Smooth muscle cell (in vitro differentiated cells): ENCODE data around the gene ACE. TPM values are rescaled to one million over a fixed set of nuclear protein-coding genes. Genes with fewer than 3 reads are reported as not detected.

Experiments used
- DNase-seq: peaks from one replicate; lab custom pipeline; 2025; ENCODE audit not compliant: unreplicated experiment; lab: John Stamatoyannopoulos, UW
- H2AFZ ChIP-seq: fragments of 200-600 bp; sonication (generic); 2 replicates; pipeline ENCODE4 v1.6.0; 2016; ENCODE audit warnings: antibody characterized with exemption, low read depth, mild to moderate bottlenecking
- H3F3A ChIP-seq: fragments of 200-600 bp; sonication (generic); 2 replicates; pipeline ENCODE4 v1.6.0; 2017; ENCODE audit warnings: antibody characterized with exemption, low read depth
- H3K27ac ChIP-seq: fragments of 200-600 bp; sonication (generic); 2 replicates; pipeline ENCODE4 v1.5.1; 2016; ENCODE audit warnings: low read depth, mild to moderate bottlenecking
- H3K27me3 ChIP-seq: fragments of 200-600 bp; sonication (generic); 2 replicates; pipeline ENCODE4 v1.6.1; 2016; ENCODE audit warnings: low read depth, mild to moderate bottlenecking
- H3K36me3 ChIP-seq: fragments of 200-600 bp; sonication (generic); 2 replicates; pipeline ENCODE4 v1.5.1; 2016; ENCODE audit warnings: low read depth
- H3K4me1 ChIP-seq: fragments of 200-600 bp; sonication (generic); 2 replicates; pipeline ENCODE4 v1.5.1; 2016; ENCODE audit warnings: low read depth
- H3K4me2 ChIP-seq: fragments of 200-600 bp; sonication (generic); 2 replicates; pipeline ENCODE4 v1.6.0; 2016; ENCODE audit warnings: mild to moderate bottlenecking
- H3K4me3 ChIP-seq: fragments of 200-600 bp; sonication (generic); 2 replicates; pipeline ENCODE4 v1.5.1; 2016; ENCODE audit warnings: mild to moderate bottlenecking
- H3K79me2 ChIP-seq: fragments of 200-600 bp; sonication (generic); 2 replicates; pipeline ENCODE4 v1.6.0; 2016; ENCODE audit warnings: low read depth, mild to moderate bottlenecking
- H3K9ac ChIP-seq: fragments of 200-600 bp; sonication (generic); 2 replicates; pipeline ENCODE4 v1.6.0; 2016; ENCODE audit warnings: low read depth
- H3K9me3 ChIP-seq: fragments of 200-600 bp; sonication (generic); replicated peaks from 2 replicates; pipeline ENCODE4 v1.5.1; 2016; ENCODE audit warnings: low read depth
- H4K20me1 ChIP-seq: fragments of 200-600 bp; sonication (generic); 2 replicates; pipeline ENCODE4 v1.6.0; 2016; ENCODE audit warnings: low read depth
- WGBS: methylation state at CpG from one replicate; pipeline ENCODE4 v1.1.7; 2016; ENCODE audit warnings: low lambda C conversion rate; 5-methylcytosine and 5-hydroxymethylcytosine counted together
- polyA plus RNA-seq: library from polyadenylated mRNA; unstranded; fragments of >200 nt; fragmentation: Nextera tagmentation; extraction: Ambion mirVana; gene quantifications from 2 replicates; pipeline ENCODE4 v1.2.1, GENCODE V29; 2016
- total RNA-seq: library from RNA; depleted of rRNA; stranded (reverse); fragments of >200 nt; gene quantifications from 2 replicates; pipeline ENCODE4 v1.2.3, GENCODE V29; 2014
- TF ChIP-seq, protein P1 (sequence below): fragments of 200-600 bp; sonication (generic); IDR thresholded peaks from 2 replicates; pipeline ENCODE4 v1.5.1; 2017; ENCODE audit warnings: borderline replicate concordance, mild to moderate bottlenecking, antibody characterized with exemption; ENCODE audit not compliant: insufficient read depth, poor library complexity, severe bottlenecking

ACE gene
- total and polyA plus RNA-seq, 2 experiments from 2014 or later = 1.5 to 2.0 TPM

DNA sequence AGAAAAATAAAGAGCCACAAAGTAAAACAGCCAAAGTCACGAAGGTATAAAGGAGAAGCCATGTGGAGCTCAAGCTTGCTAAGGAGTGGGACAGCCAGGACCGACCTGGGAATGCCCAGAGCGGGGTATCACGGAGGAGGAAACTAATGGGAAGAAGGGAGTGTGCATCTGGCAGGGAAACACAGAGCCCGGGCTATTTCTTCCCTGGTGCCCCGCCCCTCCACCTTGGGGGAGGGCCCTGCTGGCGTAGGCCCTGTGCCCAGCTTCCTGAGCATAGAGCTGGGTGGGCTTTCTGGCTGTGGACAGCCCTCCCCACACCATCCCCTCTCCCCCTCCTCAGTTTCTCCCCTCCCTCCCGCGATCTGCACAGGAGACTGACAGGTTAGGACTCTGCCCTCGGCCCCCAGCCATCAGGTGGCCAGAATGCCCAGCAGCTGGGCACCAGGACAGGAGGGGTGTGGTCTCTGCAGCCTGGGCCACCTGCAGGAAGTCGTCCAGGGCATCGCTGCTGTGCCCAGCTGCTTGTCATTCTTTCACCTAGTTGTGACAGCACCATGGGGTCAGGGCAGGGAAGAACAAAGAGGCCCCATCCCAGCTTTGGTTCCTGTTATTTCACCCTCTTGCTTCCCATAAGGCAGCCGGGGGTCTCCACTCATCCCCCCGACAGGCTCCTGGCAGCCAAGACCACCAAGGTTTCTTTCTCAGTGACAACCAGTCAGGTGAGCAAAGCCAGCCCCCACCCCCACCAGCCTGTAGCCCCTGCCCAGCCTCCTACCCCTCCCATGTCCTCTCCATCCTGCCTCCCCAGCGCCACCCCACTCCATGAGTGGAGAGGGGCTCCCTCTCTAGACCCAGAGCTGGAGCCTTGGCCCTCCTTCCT, 66.3 kb downstream of the ACE start:
- H2AFZ ChIP-seq = no peak overlapping the region
- WGBS = 89% methylated on average over 12 of the region's 15 CpGs
- DNase-seq = no peak
- no peak overlapping the region for H3K27ac ChIP-seq
- peaks cover 14% of the 10 kb centered on the region for H3K27me3 ChIP-seq
- no peaks in the 10 kb centered on the region for H3F3A ChIP-seq
- no peaks in the 10 kb centered on the region for H3K4me1 ChIP-seq
- H3K36me3 ChIP-seq = no peaks in the 10 kb centered on the region
- no peak overlapping the region for H3K4me3 ChIP-seq
- H3K4me2 ChIP-seq = no peak overlapping the region
- H3K9me3 ChIP-seq = no peaks in the 10 kb centered on the region
- no peak overlapping the region for H3K9ac ChIP-seq
- TF ChIP-seq, protein P1, sequence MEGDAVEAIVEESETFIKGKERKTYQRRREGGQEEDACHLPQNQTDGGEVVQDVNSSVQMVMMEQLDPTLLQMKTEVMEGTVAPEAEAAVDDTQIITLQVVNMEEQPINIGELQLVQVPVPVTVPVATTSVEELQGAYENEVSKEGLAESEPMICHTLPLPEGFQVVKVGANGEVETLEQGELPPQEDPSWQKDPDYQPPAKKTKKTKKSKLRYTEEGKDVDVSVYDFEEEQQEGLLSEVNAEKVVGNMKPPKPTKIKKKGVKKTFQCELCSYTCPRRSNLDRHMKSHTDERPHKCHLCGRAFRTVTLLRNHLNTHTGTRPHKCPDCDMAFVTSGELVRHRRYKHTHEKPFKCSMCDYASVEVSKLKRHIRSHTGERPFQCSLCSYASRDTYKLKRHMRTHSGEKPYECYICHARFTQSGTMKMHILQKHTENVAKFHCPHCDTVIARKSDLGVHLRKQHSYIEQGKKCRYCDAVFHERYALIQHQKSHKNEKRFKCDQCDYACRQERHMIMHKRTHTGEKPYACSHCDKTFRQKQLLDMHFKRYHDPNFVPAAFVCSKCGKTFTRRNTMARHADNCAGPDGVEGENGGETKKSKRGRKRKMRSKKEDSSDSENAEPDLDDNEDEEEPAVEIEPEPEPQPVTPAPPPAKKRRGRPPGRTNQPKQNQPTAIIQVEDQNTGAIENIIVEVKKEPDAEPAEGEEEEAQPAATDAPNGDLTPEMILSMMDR = no peak
- no peaks in the 10 kb centered on the region for H3K79me2 ChIP-seq
- H4K20me1 ChIP-seq = no peaks in the 10 kb centered on the region

DNA sequence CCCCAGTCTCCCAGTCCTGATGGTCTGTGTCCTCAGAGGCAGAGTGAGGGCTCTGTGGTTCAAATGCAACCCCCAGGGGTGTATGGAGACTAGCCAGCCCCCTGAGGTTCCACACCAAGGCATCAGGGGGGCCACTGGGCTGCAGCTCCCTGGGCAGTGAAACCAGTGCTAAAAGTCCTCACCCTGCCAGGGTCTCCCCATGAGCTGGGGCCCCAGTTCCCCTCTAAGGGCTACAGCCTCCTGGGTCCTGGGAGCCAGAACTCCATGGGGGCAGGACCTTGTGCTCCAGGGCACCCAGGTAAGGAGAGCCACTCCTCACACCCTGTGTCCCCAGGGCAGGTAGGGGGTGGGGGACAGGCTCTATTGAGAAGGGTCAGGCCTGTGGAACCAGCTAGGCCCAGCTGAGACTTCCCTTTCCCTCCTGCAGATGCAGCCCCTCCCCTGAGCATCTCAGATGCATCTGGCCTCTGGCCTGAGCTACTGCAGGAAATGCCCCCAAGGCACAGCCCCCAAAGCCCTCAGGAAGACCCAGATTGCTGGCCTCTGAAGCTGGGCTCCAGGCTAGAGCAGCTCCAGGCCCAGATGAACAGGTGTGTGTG, 67.1 kb downstream of the ACE start:
- Histone ChIP-seq H3K36me3 (no peaks in the 10 kb centered on the region), H3K79me2 (no peaks in the 10 kb centered on the region), H4K20me1 (no peaks in the 10 kb centered on the region), H3K27ac (no peak overlapping the region), H3K27me3 (peaks cover 6% of the 10 kb centered on the region), H3K9me3 (no peaks in the 10 kb centered on the region), H3K4me1 (no peaks in the 10 kb centered on the region), H3K4me3 (no peak overlapping the region), H3K9ac (no peak overlapping the region), H2AFZ (no peak overlapping the region), H3K4me2 (no peak overlapping the region), H3F3A (no peaks in the 10 kb centered on the region)
- TF ChIP-seq, protein P1 = no peak
- no peak for DNase-seq

DNA sequence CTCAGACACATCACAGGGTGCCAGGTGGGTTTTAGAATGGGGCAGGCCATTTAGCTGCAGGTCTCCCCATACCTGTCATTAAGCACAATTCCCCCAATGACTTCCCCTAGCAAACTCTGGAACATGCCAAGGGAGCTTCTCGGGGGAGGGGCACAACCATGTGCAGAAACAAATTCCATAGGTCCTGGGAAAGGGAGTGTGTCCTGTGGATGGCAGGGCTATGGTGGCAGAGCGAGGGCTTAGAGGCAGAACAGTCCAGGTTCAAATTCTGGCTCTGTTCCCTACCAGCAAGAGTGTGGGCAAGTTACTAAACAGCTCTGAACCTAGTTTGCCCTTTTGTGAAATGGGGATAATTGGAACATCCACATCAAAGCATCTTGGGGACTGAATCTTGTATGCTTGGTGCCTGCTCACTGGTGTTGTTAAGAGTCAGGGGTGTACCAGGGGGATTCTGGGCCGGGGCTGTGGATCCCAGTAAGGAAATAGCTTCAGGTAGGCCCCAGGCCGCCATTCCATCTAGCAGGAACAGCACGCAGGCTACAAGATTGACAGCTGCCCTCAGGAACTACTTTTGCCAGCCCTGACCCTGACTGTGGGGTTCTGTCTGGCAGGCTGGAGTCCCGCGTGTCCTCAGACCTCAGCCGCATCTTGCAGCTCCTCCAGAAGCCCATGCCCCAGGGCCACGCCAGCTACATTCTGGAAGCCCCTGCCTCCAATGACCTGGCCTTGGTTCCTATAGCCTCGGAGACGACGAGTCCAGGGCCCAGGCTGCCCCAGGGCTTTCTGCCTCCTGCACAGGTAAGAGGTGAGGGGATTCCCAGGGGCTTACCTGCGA, 67.8 kb downstream of the ACE start:
- H3K27ac ChIP-seq = no peak overlapping the region
- TF ChIP-seq, protein P1 = no peak
- no peaks in the 10 kb centered on the region for H3K79me2 ChIP-seq
- 86% methylated on average over 13 of the region's 13 CpGs for WGBS
- no peak for DNase-seq
- H3F3A ChIP-seq = no peaks in the 10 kb centered on the region
- H4K20me1 ChIP-seq = no peaks in the 10 kb centered on the region
- no peaks in the 10 kb centered on the region for H3K4me1 ChIP-seq
- no peak overlapping the region for H3K4me3 ChIP-seq
- no peaks in the 10 kb centered on the region for H3K36me3 ChIP-seq
- no peak overlapping the region for H2AFZ ChIP-seq
- no peak overlapping the region for H3K4me2 ChIP-seq
- no peaks in the 10 kb centered on the region for H3K9me3 ChIP-seq
- no peaks in the 10 kb centered on the region for H3K27me3 ChIP-seq
- no peak overlapping the region for H3K9ac ChIP-seq
